ENCODE measurements around the gene CYP2S1. TPM values are rescaled to one million over a fixed set of nuclear protein-coding genes. Genes with fewer than 3 reads are reported as not detected.

Gene CYP2S1
- total and polyA plus RNA-seq, 9 of the 15 experiments (the other 6 are each of a cell fraction or from before 2014, with no cell fraction given) = 0.07 to 1.9 (median 0.41) TPM

GRCh38 chr19:41226053-41226873, 33.2 kb downstream of the CYP2S1 start (continued):
- TF ChIP-seq CHD1 (IDR thresholded peaks at IDR 0.05; ENCODE audit: low read length) = no peak
- no peak for TF ChIP-seq CGGBP1 (CRISPR knock-in tag; IDR thresholded peaks at IDR 0.05)
- TF ChIP-seq ZNF12 (CRISPR knock-in tag; IDR thresholded peaks at IDR 0.05) = no peak
- no peak for TF ChIP-seq ZNF75A (CRISPR knock-in tag; IDR thresholded peaks at IDR 0.05)
- no peak for TF ChIP-seq HMG20B (CRISPR knock-in tag; IDR thresholded peaks at IDR 0.05)
- no peak for TF ChIP-seq KLF16 (IDR thresholded peaks at IDR 0.05)
- no peak for TF ChIP-seq ZC3H11A (IDR thresholded peaks at IDR 0.05; ENCODE audit: low read depth, low read length)
- no peak for TF ChIP-seq PTBP1 (IDR thresholded peaks at IDR 0.05; ENCODE audit: low read depth, low read length)
- TF ChIP-seq ZNF24 (IDR thresholded peaks at IDR 0.05) = no peak
- TF ChIP-seq ARID2 (IDR thresholded peaks at IDR 0.05) = no peak
- TF ChIP-seq CSDE1 (IDR thresholded peaks at IDR 0.05) = no peak
- no peak for TF ChIP-seq EP400 (IDR thresholded peaks at IDR 0.05)
- no peak for TF ChIP-seq KDM4B (IDR thresholded peaks at IDR 0.05; ENCODE audit: borderline replicate concordance in 2 of 2, low read depth in 1 of 2)
- TF ChIP-seq ELK1 (CRISPR knock-in tag; IDR thresholded peaks at IDR 0.05) = no peak
- no peak for TF ChIP-seq SRSF1 (IDR thresholded peaks at IDR 0.05; ENCODE audit: low read depth, low read length)
- no peak for TF ChIP-seq GABPB2 (CRISPR knock-in tag; conservative IDR thresholded peaks at IDR 0.05)
- TF ChIP-seq ZNF707 (CRISPR knock-in tag; conservative IDR thresholded peaks at IDR 0.05) = no peak
- TF ChIP-seq SIX5 (IDR thresholded peaks at IDR 0.05; ENCODE audit: borderline replicate concordance in 1 of 2, insufficient read depth in 1 of 2, low read depth in 1 of 2, low read length in 2 of 2) = no peak
- TF ChIP-seq KLF6 (CRISPR knock-in tag; IDR thresholded peaks at IDR 0.05; ENCODE audit: borderline replicate concordance) = no peak
- no peak for TF ChIP-seq KLF13 (tag; IDR thresholded peaks at IDR 0.05; ENCODE audit: borderline replicate concordance, low read depth)
- TF ChIP-seq ZNF764 (CRISPR knock-in tag; IDR thresholded peaks at IDR 0.05; ENCODE audit: low read depth) = no peak
- no peak for TF ChIP-seq ATF2 (CRISPR knock-in tag; IDR thresholded peaks at IDR 0.05)
- no peak for TF ChIP-seq ZZZ3 (IDR thresholded peaks at IDR 0.05)
- 0 out of 2 replicates have a peak, but pooled peaks have one; percentile 28 for TF ChIP-seq SAFB (IDR thresholded peaks at IDR 0.05; ENCODE audit: borderline replicate concordance, low read depth, low read length)
- no peak for TF ChIP-seq ZNF778 (CRISPR knock-in tag; IDR thresholded peaks at IDR 0.05)
- TF ChIP-seq SREBF2 (CRISPR knock-in tag; IDR thresholded peaks at IDR 0.05) = no peak
- TF ChIP-seq NFE2 (IDR thresholded peaks at IDR 0.05; ENCODE audit: low read depth) = no peak
- no peak for TF ChIP-seq GTF2A2 (tag; IDR thresholded peaks at IDR 0.05)
- TF ChIP-seq ZNF551 (CRISPR knock-in tag; IDR thresholded peaks at IDR 0.05) = no peak
- TF ChIP-seq NFIX (CRISPR knock-in tag; IDR thresholded peaks at IDR 0.05; ENCODE audit: low read depth) = no peak
